ENCODE measurements around the gene TCIRG1. TPM values are rescaled to one million over a fixed set of nuclear protein-coding genes. Genes with fewer than 3 reads are reported as not detected.

Gene TCIRG1
- total RNA-seq, 1 donor from 2014 or later: 149 TPM

GRCh38 chr11:68053981-68054812, 15.4 kb downstream of the TCIRG1 start:
- DNase-seq: no peak
- Mint-ChIP-seq H3K9me3 (no peaks in the 10 kb centered on the region), H3K27me3 (no peaks in the 10 kb centered on the region), H3K4me1 (no peaks in the 10 kb centered on the region), H3K36me3 (ENCODE audit: low read depth) (peaks cover 19% of the 10 kb centered on the region), H3K4me3 (no peak overlapping the region), H3K27ac (no peak overlapping the region)
- intact Hi-C loops (cut with micrococcal nuclease): no loop called here

DNA sequence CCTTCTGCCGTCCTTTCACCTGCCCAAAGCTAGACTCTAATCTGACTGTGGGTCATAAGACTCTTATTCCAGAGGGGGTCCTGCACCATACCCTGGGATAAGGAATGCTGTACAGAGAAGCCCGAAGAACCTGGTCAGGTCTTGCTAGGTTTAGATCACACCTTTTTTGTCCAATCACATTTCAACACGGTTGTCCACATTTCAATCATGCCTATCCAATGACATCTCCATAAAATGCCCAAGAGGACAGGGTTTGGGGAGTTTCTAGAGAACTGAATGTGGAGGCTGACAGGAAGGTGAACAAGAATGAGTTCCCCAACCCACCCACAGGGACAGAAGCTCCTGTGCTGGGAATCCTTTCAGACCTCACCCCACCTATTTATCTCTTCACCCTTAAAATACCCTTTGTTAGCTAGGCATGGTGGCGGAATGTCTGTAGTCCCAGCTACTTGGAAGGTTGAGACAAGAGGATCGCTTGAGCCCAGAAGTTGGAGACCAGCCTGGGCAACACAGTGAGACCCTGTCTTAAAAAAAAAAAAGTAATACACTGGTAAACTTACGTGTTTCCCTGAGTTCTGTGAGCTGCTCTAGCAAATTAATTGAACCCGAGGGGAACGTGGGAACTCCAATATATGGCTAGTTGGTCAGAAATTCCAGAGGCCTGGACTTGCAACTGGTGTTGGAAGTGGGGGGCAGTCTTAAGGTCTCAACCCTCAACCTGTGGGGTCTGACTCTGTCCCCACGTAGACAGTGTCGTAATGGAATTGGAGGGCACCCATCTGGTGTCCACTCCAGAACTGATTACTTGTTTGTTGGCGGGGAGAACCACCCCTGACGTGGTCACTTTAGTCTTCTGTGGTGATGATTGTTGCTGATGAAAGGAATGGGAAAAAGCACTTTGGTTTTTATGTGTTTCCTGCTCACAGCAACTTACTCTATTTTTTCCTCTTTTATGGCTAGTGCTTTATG, 17.8 kb downstream of the TCIRG1 start:
- Mint-ChIP-seq H3K27me3 (no peaks in the 10 kb centered on the region), H3K4me1 (no peaks in the 10 kb centered on the region), H3K9me3 (no peaks in the 10 kb centered on the region), H3K4me3 (no peak overlapping the region), H3K36me3 (ENCODE audit: low read depth) (peaks cover 15% of the 10 kb centered on the region), H3K27ac (no peak overlapping the region)
- DNase-seq: no peak
- intact Hi-C loops (cut with micrococcal nuclease): no loop called here

GRCh38 chr11:68057807-68058206, 19.0 kb downstream of the TCIRG1 start:
- H3K4me1 Mint-ChIP-seq: no peaks in the 10 kb centered on the region
- H3K27ac Mint-ChIP-seq: no peak overlapping the region
- no peak overlapping the region for H3K4me3 Mint-ChIP-seq
- intact Hi-C loops (cut with micrococcal nuclease): no loop called here
- H3K9me3 Mint-ChIP-seq: no peaks in the 10 kb centered on the region
- DNase-seq: no peak
- H3K27me3 Mint-ChIP-seq: no peaks in the 10 kb centered on the region
- peaks cover 7% of the 10 kb centered on the region for H3K36me3 Mint-ChIP-seq (ENCODE audit: low read depth)

GRCh38 chr11:68061508-68061907, 22.7 kb downstream of the TCIRG1 start:
- no peak overlapping the region for H3K4me3 Mint-ChIP-seq
- H3K4me1 Mint-ChIP-seq: no peaks in the 10 kb centered on the region
- no peak for DNase-seq
- H3K9me3 Mint-ChIP-seq: no peaks in the 10 kb centered on the region
- no peaks in the 10 kb centered on the region for H3K27me3 Mint-ChIP-seq
- H3K36me3 Mint-ChIP-seq (ENCODE audit: low read depth): peaks cover 7% of the 10 kb centered on the region
- intact Hi-C loops (cut with micrococcal nuclease): no loop called here
- H3K27ac Mint-ChIP-seq: no peak overlapping the region

- Mint-ChIP-seq H3K4me1 (no peaks in the 10 kb centered on the region), H3K27ac (no peak overlapping the region), H3K9me3 (no peaks in the 10 kb centered on the region), H3K36me3 (ENCODE audit: low read depth) (peaks cover 13% of the 10 kb centered on the region), H3K27me3 (no peaks in the 10 kb centered on the region), H3K4me3 (no peak overlapping the region)
- DNase-seq: no peak
- intact Hi-C loops (cut with micrococcal nuclease): no loop called here
Observed at GRCh38 chr11:68064926-68065325, 26.1 kb downstream of the TCIRG1 start.

DNA sequence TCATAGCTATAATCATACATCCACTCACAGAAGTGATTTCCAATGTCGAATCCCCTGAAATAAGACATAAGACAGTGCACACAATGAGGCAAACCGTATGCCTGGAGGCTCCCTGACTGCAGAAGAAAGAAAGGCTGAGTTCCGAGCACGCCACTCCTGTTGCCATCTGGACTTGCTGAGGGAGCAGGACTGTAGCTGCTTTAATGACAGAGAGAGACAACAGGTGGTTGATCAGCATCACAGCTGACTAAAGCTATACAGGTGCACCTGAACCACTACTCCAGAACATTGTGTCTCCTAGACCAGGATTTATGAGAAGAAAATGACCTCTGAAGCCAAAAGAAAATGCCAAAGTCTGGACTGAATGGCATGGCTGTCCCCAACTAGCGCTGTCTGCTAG, 27.0 kb downstream of the TCIRG1 start:
- Mint-ChIP-seq H3K9me3 (no peaks in the 10 kb centered on the region), H3K27me3 (no peaks in the 10 kb centered on the region), H3K4me3 (no peak overlapping the region), H3K27ac (no peak overlapping the region), H3K4me1 (no peaks in the 10 kb centered on the region), H3K36me3 (ENCODE audit: low read depth) (peaks cover 13% of the 10 kb centered on the region)
- DNase-seq: no peak
- intact Hi-C loops (cut with micrococcal nuclease): no loop called here

DNA sequence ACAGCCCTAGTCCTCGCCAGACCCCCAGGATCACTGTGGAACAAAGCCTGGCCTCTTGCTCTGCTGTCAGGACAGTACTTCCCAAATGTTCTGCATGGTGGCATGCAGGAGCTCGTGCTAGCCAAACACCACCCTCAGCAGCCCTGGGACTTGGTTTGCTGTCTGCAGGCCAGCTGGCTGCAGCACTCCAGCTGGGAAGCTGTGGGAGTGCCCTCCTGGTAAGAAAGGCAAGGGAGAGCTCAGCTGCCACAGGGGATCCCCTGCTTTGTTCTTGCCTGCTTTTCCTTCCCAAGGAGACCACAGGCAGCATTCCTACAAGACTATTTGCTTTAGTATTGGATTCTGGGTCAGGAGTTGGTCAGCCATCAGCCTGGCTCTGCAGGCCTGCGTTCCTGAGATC, 27.9 kb downstream of the TCIRG1 start:
- Mint-ChIP-seq H3K36me3 (ENCODE audit: low read depth) (peaks cover 16% of the 10 kb centered on the region), H3K4me1 (no peaks in the 10 kb centered on the region), H3K4me3 (no peak overlapping the region), H3K27me3 (no peaks in the 10 kb centered on the region), H3K27ac (no peak overlapping the region), H3K9me3 (no peaks in the 10 kb centered on the region)
- intact Hi-C loops (cut with micrococcal nuclease): no loop called here
- no peak for DNase-seq

- intact Hi-C loops (cut with micrococcal nuclease): no loop called here
- Mint-ChIP-seq H3K27me3 (no peaks in the 10 kb centered on the region), H3K27ac (no peak overlapping the region), H3K9me3 (no peaks in the 10 kb centered on the region), H3K4me3 (no peak overlapping the region), H3K4me1 (no peaks in the 10 kb centered on the region), H3K36me3 (ENCODE audit: low read depth) (peaks cover 14% of the 10 kb centered on the region)
- DNase-seq: no peak
Observed at GRCh38 chr11:68067991-68068390, 29.2 kb downstream of the TCIRG1 start.

DNA sequence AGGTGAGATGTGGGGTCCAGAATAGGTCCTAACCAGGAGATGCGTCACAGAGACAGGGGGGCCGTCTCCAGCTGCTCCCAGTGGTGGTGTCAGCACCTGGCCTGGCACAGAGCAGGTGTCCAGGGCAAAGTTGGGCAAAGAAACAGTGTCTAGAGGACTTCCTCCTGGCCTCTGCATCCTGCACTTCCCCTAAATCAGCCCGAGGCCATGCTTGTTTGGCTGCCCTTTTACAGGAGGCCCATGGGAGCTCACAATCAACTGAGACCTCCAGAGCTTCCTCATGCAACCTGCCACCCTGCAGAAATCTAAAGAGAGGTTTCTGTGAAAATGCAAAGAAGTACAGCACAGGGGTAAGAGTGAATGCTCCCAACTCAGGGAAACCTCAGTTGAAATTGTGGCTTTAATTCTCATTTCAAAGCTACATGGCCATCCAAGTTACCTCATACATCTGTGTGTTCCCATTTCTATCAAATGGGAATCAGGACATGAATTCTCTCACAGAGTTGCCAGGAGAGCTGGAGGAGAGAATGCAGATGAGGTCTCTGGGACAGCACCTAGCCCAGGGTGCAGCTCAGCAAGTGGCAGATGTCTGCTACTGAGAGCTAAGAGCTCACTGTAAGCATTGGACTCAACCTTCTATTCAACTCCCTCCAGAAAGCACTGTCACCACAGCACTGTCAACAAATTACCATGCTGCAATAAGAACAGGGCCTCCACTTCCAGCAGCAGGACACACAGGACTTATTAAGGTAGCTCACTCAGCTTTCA, 32.6 kb downstream of the TCIRG1 start:
- Mint-ChIP-seq H3K36me3 (ENCODE audit: low read depth) (peaks cover 12% of the 10 kb centered on the region), H3K9me3 (no peaks in the 10 kb centered on the region), H3K4me3 (no peak overlapping the region), H3K27me3 (no peaks in the 10 kb centered on the region), H3K4me1 (no peaks in the 10 kb centered on the region), H3K27ac (no peak overlapping the region)
- DNase-seq: no peak
- intact Hi-C loops (cut with micrococcal nuclease): no loop called here

- Mint-ChIP-seq H3K36me3 (ENCODE audit: low read depth) (peaks cover 8% of the 10 kb centered on the region), H3K4me1 (no peaks in the 10 kb centered on the region), H3K4me3 (no peak overlapping the region), H3K27ac (no peak overlapping the region), H3K27me3 (no peaks in the 10 kb centered on the region), H3K9me3 (no peaks in the 10 kb centered on the region)
- intact Hi-C loops (cut with micrococcal nuclease): no loop called here
- DNase-seq: no peak
Observed at GRCh38 chr11:68074584-68075352, 35.9 kb downstream of the TCIRG1 start.

- Mint-ChIP-seq H3K4me3 (no peak overlapping the region), H3K4me1 (no peaks in the 10 kb centered on the region), H3K36me3 (ENCODE audit: low read depth) (no peaks in the 10 kb centered on the region), H3K27me3 (no peaks in the 10 kb centered on the region), H3K9me3 (no peaks in the 10 kb centered on the region), H3K27ac (no peak overlapping the region)
- intact Hi-C loops (cut with micrococcal nuclease): no loop called here
- no peak for DNase-seq
Observed at GRCh38 chr11:68076371-68077042, 37.7 kb downstream of the TCIRG1 start.

- H3K27ac Mint-ChIP-seq: no peak overlapping the region
- intact Hi-C loops (cut with micrococcal nuclease): no loop called here
- no peaks in the 10 kb centered on the region for H3K9me3 Mint-ChIP-seq
- no peaks in the 10 kb centered on the region for H3K27me3 Mint-ChIP-seq
- no peak overlapping the region for H3K4me3 Mint-ChIP-seq
- H3K4me1 Mint-ChIP-seq: no peaks in the 10 kb centered on the region
- no peak for DNase-seq
- H3K36me3 Mint-ChIP-seq (ENCODE audit: low read depth): no peaks in the 10 kb centered on the region
Observed at GRCh38 chr11:68077617-68078582, 39.1 kb downstream of the TCIRG1 start.
